Prostate gland (tissue), 2 donors: Measurements from ENCODE around the gene C11orf21. TPM values are rescaled to one million over a fixed set of nuclear protein-coding genes. Genes with fewer than 3 reads are reported as not detected.

ENCODE experiments used
- DNase-seq: peaks from one replicate; pipeline ENCODE4 v3.0.0-alpha.2; 2019; ENCODE audit warnings: low spot score
- H3K27ac ChIP-seq, 2 donors: fragments of 200-600 bp; sonication (generic); 2 replicates each; pipeline ENCODE4 v1.5.1; 2017 to 2019
- H3K27me3 ChIP-seq: fragments of 200-600 bp; sonication (generic); replicated peaks from 2 replicates; pipeline ENCODE4 v1.5.1; 2019; ENCODE audit not compliant: insufficient read depth
- H3K36me3 ChIP-seq, 2 donors: fragments of 200-600 bp; sonication (generic); 1 replicate in 1 of 2; 2 replicates in 1 of 2; pipeline versions ENCODE4 v1.5.1 to v1.8.1; 2017 to 2019
- H3K4me1 ChIP-seq: fragments of 200-600 bp; sonication (generic); replicated peaks from 2 replicates; pipeline ENCODE4 v1.5.1; 2019
- H3K4me3 ChIP-seq, 2 donors: fragments of 200-600 bp; sonication (generic); 2 replicates each; pipeline ENCODE4 v1.5.1; 2017 to 2019
- H3K9me3 ChIP-seq: fragments of 200-600 bp; sonication (generic); 2 replicates; pipeline ENCODE4 v1.5.1; 2017
- POLR2A ChIP-seq: fragments of 450-650 bp; IDR thresholded peaks from one replicate; pipeline ENCODE4 v1.6.1; 2016; ENCODE audit warnings: antibody characterized with exemption, mild to moderate bottlenecking
- POLR2AphosphoS5 ChIP-seq: sonication (generic); formaldehyde crosslinking; IDR thresholded peaks from one replicate; pipeline ENCODE4 v1.6.1; 2017; ENCODE audit warnings: antibody characterized with exemption
- WGBS: methylation state at CpG from one replicate; pipeline ENCODE4 v1.1.5; 2018; 5-methylcytosine and 5-hydroxymethylcytosine counted together
- intact Hi-C: fragments of 100-400 bp; cut with DNase I; formaldehyde crosslinking; loops from one replicate; pipeline ENCODE4 v1.14.2; 2022
- total RNA-seq, 2 donors: library from RNA; depleted of rRNA; stranded (reverse); fragments of >200 nt; gene quantifications; one replicate each; pipeline ENCODE4 v1.1.0, GENCODE V29; 2016
- TF ChIP-seq, protein P1 (sequence below), 4 experiments: fragments of 200-600 bp in 2 of 4; fragments of 450-650 bp in 2 of 4; sonication (generic) in 2 of 4; IDR thresholded peaks; 1 replicate in 3 of 4; 2 replicates in 1 of 4; pipeline ENCODE4 v1.5.1; 2016 to 2019; ENCODE audit warnings: antibody characterized with exemption in 4 of 4, mild to moderate bottlenecking in 2 of 4, moderate library complexity in 2 of 4

The C11orf21 gene
- total RNA-seq, 2 donors from 2014 or later, result 0.85 TPM; not detected in 1

DNA sequence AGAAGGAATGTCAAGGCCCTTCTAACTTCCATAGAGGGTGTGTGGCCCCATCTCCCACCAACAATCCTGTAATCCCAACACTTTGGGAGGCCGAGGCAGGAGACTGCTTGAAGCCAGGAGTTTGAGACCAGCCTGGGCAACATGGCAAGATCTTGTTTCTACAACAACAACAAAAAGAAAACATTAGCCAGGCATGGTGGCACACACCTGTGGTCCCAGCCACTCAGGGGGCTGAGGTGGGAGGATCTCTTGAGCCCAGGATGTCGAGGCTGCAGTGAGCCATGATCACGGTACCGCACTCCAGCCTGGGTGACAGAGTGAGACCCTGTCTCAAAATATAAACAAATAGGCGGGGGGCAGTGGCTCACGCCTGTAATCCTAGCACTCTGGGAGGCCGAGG, 17.0 kb upstream of the C11orf21 start:
- H3K27me3 ChIP-seq, result no peaks in the 10 kb centered on the region
- TF ChIP-seq POLR2A (no peak), POLR2AphosphoS5 (no peak)
- TF ChIP-seq, protein P1, sequence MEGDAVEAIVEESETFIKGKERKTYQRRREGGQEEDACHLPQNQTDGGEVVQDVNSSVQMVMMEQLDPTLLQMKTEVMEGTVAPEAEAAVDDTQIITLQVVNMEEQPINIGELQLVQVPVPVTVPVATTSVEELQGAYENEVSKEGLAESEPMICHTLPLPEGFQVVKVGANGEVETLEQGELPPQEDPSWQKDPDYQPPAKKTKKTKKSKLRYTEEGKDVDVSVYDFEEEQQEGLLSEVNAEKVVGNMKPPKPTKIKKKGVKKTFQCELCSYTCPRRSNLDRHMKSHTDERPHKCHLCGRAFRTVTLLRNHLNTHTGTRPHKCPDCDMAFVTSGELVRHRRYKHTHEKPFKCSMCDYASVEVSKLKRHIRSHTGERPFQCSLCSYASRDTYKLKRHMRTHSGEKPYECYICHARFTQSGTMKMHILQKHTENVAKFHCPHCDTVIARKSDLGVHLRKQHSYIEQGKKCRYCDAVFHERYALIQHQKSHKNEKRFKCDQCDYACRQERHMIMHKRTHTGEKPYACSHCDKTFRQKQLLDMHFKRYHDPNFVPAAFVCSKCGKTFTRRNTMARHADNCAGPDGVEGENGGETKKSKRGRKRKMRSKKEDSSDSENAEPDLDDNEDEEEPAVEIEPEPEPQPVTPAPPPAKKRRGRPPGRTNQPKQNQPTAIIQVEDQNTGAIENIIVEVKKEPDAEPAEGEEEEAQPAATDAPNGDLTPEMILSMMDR (IDR thresholded peaks at IDR 0.05), result no peak
- intact Hi-C loops, result loop anchor here (5.0 kb wide), 1 partner anchor 209 kb away; no protein-coding TSS in a partner anchor
- no peak for DNase-seq
- 93% methylated on average over 7 of the region's 7 CpGs for WGBS
- no peaks in the 10 kb centered on the region for H3K9me3 ChIP-seq
- peaks cover 8% of the 10 kb centered on the region for H3K4me1 ChIP-seq
- no peak overlapping the region for H3K4me3 ChIP-seq
- no peak overlapping the region for H3K27ac ChIP-seq
- no peaks in the 10 kb centered on the region for H3K36me3 ChIP-seq

DNA sequence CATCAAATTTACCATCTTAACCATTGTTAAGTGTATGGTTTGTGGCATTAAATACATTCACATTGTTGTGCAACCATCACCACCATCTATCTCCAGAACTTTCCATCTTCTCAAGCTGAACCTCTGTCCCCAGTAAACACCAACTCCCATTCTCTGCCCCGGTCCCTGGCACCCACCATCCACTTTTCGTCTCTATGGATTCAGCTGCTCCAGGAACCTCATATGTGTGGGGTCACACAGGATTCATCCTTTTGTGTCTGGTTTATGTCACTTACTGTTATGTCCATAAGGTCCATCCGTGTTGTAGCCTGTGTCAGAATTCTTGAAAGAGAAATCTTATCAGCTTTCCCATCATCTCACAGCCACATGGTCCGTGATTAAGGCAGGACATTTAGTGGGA, 16.4 kb upstream of the C11orf21 start:
- intact Hi-C loops, result loop anchor here (5.0 kb wide), 1 partner anchor 209 kb away; no protein-coding TSS in a partner anchor
- no peak for TF ChIP-seq POLR2A
- TF ChIP-seq, protein P1 (IDR thresholded peaks at IDR 0.05), result no peak
- no peak for TF ChIP-seq POLR2AphosphoS5
- Histone ChIP-seq H3K27ac (no peak overlapping the region), H3K27me3 (no peaks in the 10 kb centered on the region), H3K4me1 (peaks cover 8% of the 10 kb centered on the region), H3K36me3 (no peaks in the 10 kb centered on the region), H3K9me3 (no peaks in the 10 kb centered on the region), H3K4me3 (no peak overlapping the region)
- 86% methylated on average over 4 of the region's 4 CpGs for WGBS
- DNase-seq, result no peak

DNA sequence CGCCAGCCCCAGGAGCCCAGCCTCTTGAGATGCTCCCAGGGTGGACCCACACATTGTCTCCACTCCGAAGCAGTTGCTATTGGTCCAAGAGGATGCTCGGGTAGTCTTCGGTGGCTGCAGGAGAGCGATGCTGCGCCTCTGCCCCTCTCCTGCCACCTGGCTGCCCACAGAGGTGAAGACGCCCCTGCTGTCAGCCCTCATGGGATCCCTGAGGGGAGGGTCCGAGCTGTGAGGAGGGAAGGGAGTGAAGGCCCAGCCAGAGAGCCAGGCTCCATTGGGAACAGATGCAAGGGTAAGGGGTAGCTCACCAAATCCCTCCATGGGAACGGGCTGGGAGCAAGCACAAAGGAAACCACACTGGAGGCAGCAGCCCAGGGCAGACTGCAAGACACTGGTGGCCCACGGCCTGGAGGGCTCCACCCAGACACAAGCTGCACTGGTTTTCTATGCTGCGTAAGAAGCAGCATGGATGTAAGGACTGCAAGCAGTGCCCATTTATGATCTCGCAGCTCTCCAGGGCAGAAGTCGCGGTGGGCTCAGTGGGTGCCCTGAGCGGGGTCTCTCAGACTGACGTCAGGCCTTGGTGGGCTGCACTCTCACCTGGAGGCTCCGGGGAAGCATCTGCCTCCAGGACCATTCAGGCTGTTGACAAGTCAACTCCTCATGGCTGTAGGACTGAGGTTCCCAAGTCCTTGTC, 15.8 kb upstream of the C11orf21 start:
- intact Hi-C loops, result loop anchor here (5.0 kb wide), 1 partner anchor 210 kb away; no protein-coding TSS in a partner anchor
- H3K27ac ChIP-seq, result no peak overlapping the region
- H3K27me3 ChIP-seq, result no peaks in the 10 kb centered on the region
- H3K4me1 ChIP-seq, result peaks cover 8% of the 10 kb centered on the region
- TF ChIP-seq, protein P1 (IDR thresholded peaks at IDR 0.05), result no peak
- TF ChIP-seq POLR2AphosphoS5, result no peak
- TF ChIP-seq POLR2A, result no peak
- 91% methylated on average over 17 of the region's 17 CpGs for WGBS
- no peaks in the 10 kb centered on the region for H3K36me3 ChIP-seq
- no peaks in the 10 kb centered on the region for H3K9me3 ChIP-seq
- no peak for DNase-seq
- H3K4me3 ChIP-seq, result no peak overlapping the region

DNA sequence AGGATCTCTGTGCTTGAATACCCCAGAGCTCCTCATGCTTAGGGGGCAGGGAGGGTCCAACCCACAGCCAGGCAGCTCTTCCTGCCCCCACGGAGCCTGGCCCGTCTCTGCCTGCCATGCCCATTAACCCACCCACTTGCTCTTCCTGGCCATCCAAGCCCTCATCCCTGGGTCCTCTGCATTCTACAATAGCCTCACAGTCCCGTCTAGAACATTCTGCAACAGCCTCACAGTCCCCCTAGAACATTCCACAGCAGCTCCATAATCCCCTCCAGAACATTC, 15.2 kb upstream of the C11orf21 start:
- intact Hi-C loops, result loop anchor here (5.0 kb wide), 1 partner anchor 210 kb away; no protein-coding TSS in a partner anchor
- TF ChIP-seq POLR2AphosphoS5 (no peak), POLR2A (no peak)
- TF ChIP-seq, protein P1 (IDR thresholded peaks at IDR 0.05), result no peak
- no peak for DNase-seq
- H3K27me3 ChIP-seq, result no peaks in the 10 kb centered on the region
- peaks cover 8% of the 10 kb centered on the region for H3K4me1 ChIP-seq
- H3K4me3 ChIP-seq, result no peak overlapping the region
- H3K36me3 ChIP-seq, result no peaks in the 10 kb centered on the region
- no peak overlapping the region for H3K27ac ChIP-seq
- 80% methylated on average over 3 of the region's 3 CpGs for WGBS
- no peaks in the 10 kb centered on the region for H3K9me3 ChIP-seq
